Mesenchymal stem cell (in vitro differentiated cells and primary cell): ENCODE results near the gene LMNA.

Experiments used
- DNase-seq: peaks from one replicate; pipeline ENCODE4 v3.0.0-alpha.2; 2013
- H2AFZ ChIP-seq: one replicate; pipeline ENCODE4 v1.6.1; 2013; ENCODE audit warnings: low read depth, mild to moderate bottlenecking, control low read depth, inconsistent platforms, low read length, moderate library complexity
- H2AK5ac ChIP-seq: 2 replicates; pipeline ENCODE4 v1.6.1; 2013; ENCODE audit warnings: low read length, moderate library complexity, mild to moderate bottlenecking, inconsistent platforms; ENCODE audit not compliant: severe bottlenecking
- H2BK120ac ChIP-seq: one replicate; pipeline ENCODE4 v1.6.1; 2013; ENCODE audit warnings: low read depth, mild to moderate bottlenecking, inconsistent platforms, low read length, moderate library complexity
- H2BK12ac ChIP-seq, 2 experiments: one replicate each; pipeline ENCODE4 v1.6.1; 2013; ENCODE audit warnings: inconsistent platforms in 2 of 2, low read length in 2 of 2, mild to moderate bottlenecking in 2 of 2, moderate library complexity in 2 of 2, control low read depth in 1 of 2
- H2BK15ac ChIP-seq: one replicate; pipeline ENCODE4 v1.6.1; 2013; ENCODE audit warnings: mild to moderate bottlenecking, low read depth, inconsistent platforms; ENCODE audit not compliant: poor library complexity, severe bottlenecking
- H2BK5ac ChIP-seq: 2 replicates; pipeline ENCODE4 v1.6.1; 2013; ENCODE audit warnings: low read depth, mild to moderate bottlenecking, low read length, control low read depth, inconsistent platforms; ENCODE audit not compliant: poor library complexity, severe bottlenecking
- H3K14ac ChIP-seq, 2 experiments: one replicate each; pipeline ENCODE4 v1.6.1; 2013; ENCODE audit warnings: inconsistent platforms in 2 of 2, low read length in 2 of 2, control low read depth in 1 of 2, mild to moderate bottlenecking in 1 of 2, moderate library complexity in 1 of 2
- H3K18ac ChIP-seq, 2 experiments: one replicate each; pipeline ENCODE4 v1.6.1; 2013; ENCODE audit warnings: inconsistent platforms in 2 of 2, low read length in 2 of 2, control low read depth in 1 of 2, low read depth in 1 of 2, mild to moderate bottlenecking in 1 of 2
- H3K23ac ChIP-seq, 2 experiments: one replicate each; pipeline ENCODE4 v1.6.1; 2013; ENCODE audit warnings: inconsistent platforms in 2 of 2, low read length in 2 of 2, mild to moderate bottlenecking in 2 of 2, moderate library complexity in 2 of 2, control low read depth in 1 of 2
- H3K27ac ChIP-seq: 2 replicates; pipeline ENCODE4 v1.5.1; 2013; ENCODE audit warnings: mild to moderate bottlenecking, moderate library complexity, low read length, control low read depth, inconsistent platforms; ENCODE audit not compliant: poor library complexity, severe bottlenecking
- H3K27me3 ChIP-seq, 2 experiments: 2 replicates each; pipeline versions ENCODE4 v1.6.1 to v1.7.0; 2013; ENCODE audit warnings: low read length in 2 of 2, mild to moderate bottlenecking in 2 of 2, moderate library complexity in 2 of 2, control low read depth in 1 of 2, inconsistent platforms in 1 of 2; ENCODE audit not compliant: control insufficient read depth in 1 of 2, insufficient read depth in 1 of 2
- H3K36me3 ChIP-seq, 2 experiments: 2 replicates each; pipeline versions ENCODE4 v1.6.1 to v1.7.0; 2013; ENCODE audit warnings: low read length in 2 of 2, control low read depth in 1 of 2, inconsistent platforms in 1 of 2, low read depth in 1 of 2, mild to moderate bottlenecking in 1 of 2; ENCODE audit not compliant: insufficient read depth in 2 of 2, control insufficient read depth in 1 of 2
- H3K4ac ChIP-seq, 2 experiments: one replicate each; pipeline ENCODE4 v1.6.1; 2013; ENCODE audit warnings: inconsistent platforms in 2 of 2, low read length in 2 of 2, mild to moderate bottlenecking in 2 of 2, moderate library complexity in 2 of 2, control low read depth in 1 of 2, low read depth in 1 of 2
- H3K4me1 ChIP-seq: 2 replicates; pipeline ENCODE4 v1.6.1; 2013; ENCODE audit warnings: low read depth, low read length, control low read depth; ENCODE audit not compliant: control insufficient read depth, insufficient read depth
- H3K4me2 ChIP-seq: 2 replicates; pipeline ENCODE4 v1.6.1; 2013; ENCODE audit warnings: low read length, mild to moderate bottlenecking, inconsistent platforms; ENCODE audit not compliant: poor library complexity, severe bottlenecking
- H3K4me3 ChIP-seq, 2 experiments: 2 replicates each; pipeline versions ENCODE4 v1.5.1 to v1.7.0; 2013; ENCODE audit warnings: low read length in 2 of 2, mild to moderate bottlenecking in 2 of 2, control low read depth in 1 of 2, low read depth in 1 of 2; ENCODE audit not compliant: insufficient read depth in 1 of 2
- H3K79me1 ChIP-seq: replicated peaks from 2 replicates; pipeline ENCODE4 v1.6.1; 2013; ENCODE audit warnings: mild to moderate bottlenecking, control low read depth, low read length, inconsistent platforms; ENCODE audit not compliant: poor library complexity, severe bottlenecking
- H3K9ac ChIP-seq: 2 replicates; pipeline ENCODE4 v1.7.0; 2013; ENCODE audit warnings: mild to moderate bottlenecking, low read length, moderate library complexity
- H3K9me3 ChIP-seq: 2 replicates; pipeline ENCODE4 v1.7.0; 2013; ENCODE audit warnings: mild to moderate bottlenecking, low read length; ENCODE audit not compliant: control insufficient read depth
- H4K8ac ChIP-seq: one replicate; pipeline ENCODE4 v1.6.1; 2013; ENCODE audit warnings: inconsistent platforms, mild to moderate bottlenecking, low read length, moderate library complexity
- H4K91ac ChIP-seq: one replicate; pipeline ENCODE4 v1.6.1; 2013; ENCODE audit warnings: mild to moderate bottlenecking, low read length, inconsistent platforms
- WGBS: methylation state at CpG from one replicate; pipeline ENCODE4 v1.1.7; 2013; ENCODE audit warnings: mixed read lengths; 5-methylcytosine and 5-hydroxymethylcytosine counted together

Gene LMNA

GRCh38 chr1:156113282-156113950 is 1.1 kb upstream of the LMNA start:
- Histone ChIP-seq H3K36me3 (peaks cover 0 to 15% of the 10 kb centered on the region in 2 experiments), H4K91ac (no peak overlapping the region), H3K4ac (peak overlapping the region in 1 of 2 experiments; percentile 48), H3K27ac (peak overlapping the region; percentile 50), H3K79me1 (peaks cover 7% of the 10 kb centered on the region), H3K9me3 (no peaks in the 10 kb centered on the region), H2BK120ac (peak overlapping the region; percentile 67), H3K4me2 (no peak overlapping the region), H2BK12ac (peak overlapping the region; percentile 3 to 16), H3K4me3 (peak overlapping the region in 1 of 2 experiments; percentile 89), H2AFZ (no peak overlapping the region), H3K9ac (peak overlapping the region; percentile 99), H2BK5ac (no peak overlapping the region), H3K27me3 (no peaks in the 10 kb centered on the region), H4K8ac (peak overlapping the region; percentile 66), H3K14ac (no peak overlapping the region), H2BK15ac (peak overlapping the region; percentile 73), H2AK5ac (peak overlapping the region; percentile 41), H3K4me1 (peaks cover 30% of the 10 kb centered on the region), H3K23ac (no peak overlapping the region), H3K18ac (peak overlapping the region; percentile 61 to 67)
- WGBS = 56% methylated on average over 3 of the region's 4 CpGs
- no peak for DNase-seq

- peak overlapping the region in 1 of 2 experiments; percentile 7 for H2BK12ac ChIP-seq
- peaks cover 7% of the 10 kb centered on the region for H3K79me1 ChIP-seq
- no peak for DNase-seq
- H3K4me2 ChIP-seq = peak overlapping the region; percentile 75
- no peak overlapping the region for H2AK5ac ChIP-seq
- peaks cover 0 to 27% of the 10 kb centered on the region in 2 experiments for H3K36me3 ChIP-seq
- H4K8ac ChIP-seq = no peak overlapping the region
- peak overlapping the region; percentile 38 for H2BK15ac ChIP-seq
- peak overlapping the region; percentile 93 to 98 for H3K4ac ChIP-seq
- H3K18ac ChIP-seq = peak overlapping the region; percentile 88 to 99
- no peaks in the 10 kb centered on the region for H3K9me3 ChIP-seq
- H3K9ac ChIP-seq = peak overlapping the region; percentile 99
- peak overlapping the region; percentile 35 for H4K91ac ChIP-seq
- H2AFZ ChIP-seq = no peak overlapping the region
- no peaks in the 10 kb centered on the region for H3K27me3 ChIP-seq
- WGBS = under 1% methylated on average over 48 of the region's 49 CpGs
- H3K27ac ChIP-seq = peak overlapping the region; percentile 74
- H3K14ac ChIP-seq = peak overlapping the region in 1 of 2 experiments; percentile 99
- H3K4me3 ChIP-seq = peak overlapping the region; percentile 88 to 89
- peak overlapping the region; percentile 4 for H2BK5ac ChIP-seq
- peaks cover 38% of the 10 kb centered on the region for H3K4me1 ChIP-seq
- H3K23ac ChIP-seq = peak overlapping the region in 1 of 2 experiments; percentile 100
- H2BK120ac ChIP-seq = peak overlapping the region; percentile 51
Measured at GRCh38 chr1:156114919-156115513, 505 bp downstream of the LMNA start.

GRCh38 chr1:156115514-156116374 is 1.2 kb downstream of the LMNA start:
- Histone ChIP-seq H3K9me3 (no peaks in the 10 kb centered on the region), H2BK15ac (no peak overlapping the region), H3K4me3 (peak overlapping the region; percentile 88 to 89), H3K4ac (peak overlapping the region; percentile 92 to 93), H2BK5ac (peak overlapping the region; percentile 2), H3K79me1 (peaks cover 7% of the 10 kb centered on the region), H2AFZ (no peak overlapping the region), H3K4me1 (peaks cover 45% of the 10 kb centered on the region), H2BK120ac (peak overlapping the region; percentile 51), H3K4me2 (peak overlapping the region; percentile 75), H2BK12ac (peak overlapping the region; percentile 69 to 88), H3K27ac (peak overlapping the region; percentile 74), H3K9ac (peak overlapping the region; percentile 99), H3K23ac (peak overlapping the region in 1 of 2 experiments; percentile 85), H3K36me3 (peaks cover 0 to 34% of the 10 kb centered on the region in 2 experiments), H3K18ac (peak overlapping the region; percentile 88 to 99), H4K8ac (peak overlapping the region; percentile 69), H3K27me3 (no peaks in the 10 kb centered on the region), H2AK5ac (peak overlapping the region; percentile 56), H3K14ac (peak overlapping the region in 1 of 2 experiments; percentile 99), H4K91ac (peak overlapping the region; percentile 91)
- peak; percentile 69 for DNase-seq
- WGBS = 1% methylated on average over 18 of the region's 19 CpGs
